HuH-7 (cell line): ENCODE results near the gene GMDS.
"Not testable (repeated sequence)": the region's sequence is repeated elsewhere in the genome, so short reads cannot be mapped to it uniquely, and the experiment has no call there.

Experiments used
- DNase-seq: peaks from one replicate; pipeline ENCODE4 v3.0.0; 2011; ENCODE audit warnings: low spot score

The GMDS gene

GRCh38 chr6:1708122-1708521 is 537.3 kb downstream of the GMDS start:
- DNase-seq: no peak

- DNase-seq: no peak
Measured at GRCh38 chr6:1705630-1706029, 539.8 kb downstream of the GMDS start.

GRCh38 chr6:1705183-1705582 is 540.2 kb downstream of the GMDS start:
- DNase-seq: no peak

- no peak for DNase-seq
Measured at GRCh38 chr6:1704711-1705110, 540.7 kb downstream of the GMDS start.

GRCh38 chr6:1703923-1704322 is 541.5 kb downstream of the GMDS start:
- no peak for DNase-seq

- no peak for DNase-seq
Measured at GRCh38 chr6:1703091-1703855, 542.1 kb downstream of the GMDS start.

- DNase-seq: peak; percentile 49
Measured at GRCh38 chr6:1702580-1703051, 542.8 kb downstream of the GMDS start.

GRCh38 chr6:1701668-1702353 is 543.6 kb downstream of the GMDS start:
- DNase-seq: no peak

GRCh38 chr6:1700278-1700967 is 545.0 kb downstream of the GMDS start:
- DNase-seq: no peak

GRCh38 chr6:1698527-1698926 is 546.9 kb downstream of the GMDS start:
- no peak for DNase-seq

GRCh38 chr6:1697688-1698351 is 547.6 kb downstream of the GMDS start:
- no peak for DNase-seq

GRCh38 chr6:1696463-1696850 is 548.9 kb downstream of the GMDS start:
- no peak for DNase-seq

GRCh38 chr6:1695546-1696462 is 549.6 kb downstream of the GMDS start:
- no peak for DNase-seq

GRCh38 chr6:1691828-1692227 is 553.6 kb downstream of the GMDS start:
- not testable (repeated sequence) for DNase-seq

- DNase-seq: not testable (repeated sequence)
Measured at GRCh38 chr6:1690656-1691055, 554.7 kb downstream of the GMDS start.

GRCh38 chr6:1689141-1689540 is 556.3 kb downstream of the GMDS start:
- no peak for DNase-seq

- no peak for DNase-seq
Measured at GRCh38 chr6:1688396-1688795, 557.0 kb downstream of the GMDS start.

- DNase-seq: no peak
Measured at GRCh38 chr6:1687402-1687801, 558.0 kb downstream of the GMDS start.

- DNase-seq: no peak
Measured at GRCh38 chr6:1686117-1687098, 559.0 kb downstream of the GMDS start.

- no peak for DNase-seq
Measured at GRCh38 chr6:1679688-1680068, 565.7 kb downstream of the GMDS start.
